ENCODE measurements around the gene XYLT1.

Gene XYLT1

GRCh38 chr16:17289674-17290635 is 180.8 kb downstream of the XYLT1 start:
- no peak for TF ChIP-seq CTCF (IDR thresholded peaks at IDR 0.05; ENCODE audit: extremely low read depth, insufficient read depth, missing control alignments)
- in situ Hi-C loops (cut with MboI; ENCODE audit: low pct_unique_long_range_greater_than_20kb, low sequenced_read_pairs, unreplicated experiment), result loop anchor here (25.0 kb wide), 1 partner anchor 1497 kb away; the partner anchor contains the start of gene RPS15A
- DNase-seq (ENCODE audit: low spot score), result no peak

GRCh38 chr16:17289050-17289449 is 181.7 kb downstream of the XYLT1 start:
- no peak for TF ChIP-seq CTCF (IDR thresholded peaks at IDR 0.05; ENCODE audit: extremely low read depth, insufficient read depth, missing control alignments)
- no peak for DNase-seq (ENCODE audit: low spot score)
- in situ Hi-C loops (cut with MboI; ENCODE audit: low pct_unique_long_range_greater_than_20kb, low sequenced_read_pairs, unreplicated experiment), result loop anchor here (25.0 kb wide), 1 partner anchor 1498 kb away; the partner anchor contains the start of gene RPS15A

- TF ChIP-seq CTCF (IDR thresholded peaks at IDR 0.05; ENCODE audit: extremely low read depth, insufficient read depth, missing control alignments), result no peak
- in situ Hi-C loops (cut with MboI; ENCODE audit: low pct_unique_long_range_greater_than_20kb, low sequenced_read_pairs, unreplicated experiment), result loop anchor here (25.0 kb wide), 1 partner anchor 1500 kb away; the partner anchor contains the start of gene RPS15A
- no peak for DNase-seq (ENCODE audit: low spot score)
Measured at GRCh38 chr16:17287166-17287800, 183.5 kb downstream of the XYLT1 start.

GRCh38 chr16:17286443-17286842 is 184.3 kb downstream of the XYLT1 start:
- TF ChIP-seq CTCF (IDR thresholded peaks at IDR 0.05; ENCODE audit: extremely low read depth, insufficient read depth, missing control alignments), result no peak
- in situ Hi-C loops (cut with MboI; ENCODE audit: low pct_unique_long_range_greater_than_20kb, low sequenced_read_pairs, unreplicated experiment), result loop anchor here (25.0 kb wide), 1 partner anchor 1501 kb away; the partner anchor contains the start of gene RPS15A
- no peak for DNase-seq (ENCODE audit: low spot score)

- TF ChIP-seq CTCF (IDR thresholded peaks at IDR 0.05; ENCODE audit: extremely low read depth, insufficient read depth, missing control alignments), result no peak
- in situ Hi-C loops (cut with MboI; ENCODE audit: low pct_unique_long_range_greater_than_20kb, low sequenced_read_pairs, unreplicated experiment), result loop anchor here (25.0 kb wide), 1 partner anchor 1504 kb away; the partner anchor contains the start of gene RPS15A
- DNase-seq (ENCODE audit: low spot score), result no peak
Measured at GRCh38 chr16:17283016-17283415, 187.7 kb downstream of the XYLT1 start.

- in situ Hi-C loops (cut with MboI; ENCODE audit: low pct_unique_long_range_greater_than_20kb, low sequenced_read_pairs, unreplicated experiment), result loop anchor here (25.0 kb wide), 1 partner anchor 1505 kb away; the partner anchor contains the start of gene RPS15A
Measured at GRCh38 chr16:17282247-17282646, 188.5 kb downstream of the XYLT1 start.

More at GRCh38 chr16:17282247-17282646, 188.5 kb downstream of the XYLT1 start:
- DNase-seq (ENCODE audit: low spot score), result no peak
- TF ChIP-seq CTCF (IDR thresholded peaks at IDR 0.05; ENCODE audit: extremely low read depth, insufficient read depth, missing control alignments), result no peak

All from GM13977 (cell line).